Astrocyte (in vitro differentiated cells and primary cell): ENCODE data around the gene ITGB2. TPM values are rescaled to one million over a fixed set of nuclear protein-coding genes. Genes with fewer than 3 reads are reported as not detected.

Source experiments
- DNase-seq: peaks from one replicate; pipeline ENCODE4 v3.0.0-alpha.2; 2010; ENCODE audit warnings: low read depth
- FAIRE-seq: peaks from 2 replicates; lab custom pipeline; 2011; peaks lifted over from hg19 to GRCh38; lab: Jason Lieb, UNC
- H2AFZ ChIP-seq: 2 replicates; pipeline ENCODE4 v1.6.0; 2012; ENCODE audit warnings: low read depth, low read length, inconsistent platforms
- H3K27ac ChIP-seq: 2 replicates; pipeline ENCODE4 v1.5.1; 2011; ENCODE audit warnings: low read depth, low read length, inconsistent platforms
- H3K27me3 ChIP-seq: 2 replicates; pipeline ENCODE4 v1.6.0; 2011; ENCODE audit warnings: low read length, inconsistent platforms; ENCODE audit not compliant: insufficient read depth
- H3K36me3 ChIP-seq: 2 replicates; pipeline ENCODE4 v1.5.1; 2011; ENCODE audit warnings: low read length, inconsistent platforms; ENCODE audit not compliant: insufficient read depth
- H3K4me1 ChIP-seq: 2 replicates; pipeline ENCODE4 v1.5.1; 2011; ENCODE audit warnings: low read length, inconsistent platforms; ENCODE audit not compliant: insufficient read depth
- H3K4me2 ChIP-seq: 2 replicates; pipeline ENCODE4 v1.6.0; 2012; ENCODE audit warnings: low read length, inconsistent platforms
- H3K4me3 ChIP-seq: 2 replicates; pipeline ENCODE4 v1.5.1; 2011; ENCODE audit warnings: low read depth, mild to moderate bottlenecking, low read length, inconsistent platforms; ENCODE audit not compliant: insufficient read depth
- H3K79me2 ChIP-seq: 2 replicates; pipeline ENCODE4 v1.6.0; 2012; ENCODE audit warnings: mild to moderate bottlenecking, low read length, inconsistent platforms; ENCODE audit not compliant: insufficient read depth
- H3K9ac ChIP-seq: 2 replicates; pipeline ENCODE4 v1.6.0; 2012; ENCODE audit warnings: mild to moderate bottlenecking, low read length, inconsistent platforms
- H3K9me3 ChIP-seq: 2 replicates; pipeline ENCODE4 v1.5.1; 2012; ENCODE audit warnings: low read depth, mild to moderate bottlenecking, low read length, inconsistent platforms; ENCODE audit not compliant: insufficient read depth
- H4K20me1 ChIP-seq: 2 replicates; pipeline ENCODE4 v1.6.0; 2012; ENCODE audit warnings: low read length, inconsistent platforms; ENCODE audit not compliant: insufficient read depth
- H3K27ac Mint-ChIP-seq: one replicate; pipeline ENCODE4 v1.8.0; 2021; ENCODE audit warnings: mild to moderate bottlenecking, mixed read lengths; ENCODE audit not compliant: unreplicated experiment
- H3K27me3 Mint-ChIP-seq: one replicate; pipeline ENCODE4 v1.8.0; 2021; ENCODE audit warnings: low read depth, mixed read lengths; ENCODE audit not compliant: unreplicated experiment
- H3K36me3 Mint-ChIP-seq: one replicate; pipeline ENCODE4 v1.8.0; 2021; ENCODE audit warnings: low read depth, mixed read lengths; ENCODE audit not compliant: unreplicated experiment
- H3K4me1 Mint-ChIP-seq: one replicate; pipeline ENCODE4 v1.8.0; 2021; ENCODE audit warnings: low read depth, mixed read lengths; ENCODE audit not compliant: unreplicated experiment
- H3K4me3 Mint-ChIP-seq: one replicate; pipeline ENCODE4 v1.8.0; 2021; ENCODE audit warnings: mild to moderate bottlenecking, moderate library complexity, mixed read lengths; ENCODE audit not compliant: unreplicated experiment
- H3K9me3 Mint-ChIP-seq: one replicate; pipeline ENCODE4 v1.8.0; 2021; ENCODE audit warnings: mild to moderate bottlenecking, mixed read lengths; ENCODE audit not compliant: unreplicated experiment
- CTCF ChIP-seq: IDR thresholded peaks from 2 replicates; pipeline ENCODE4 v1.5.1; 2011; ENCODE audit warnings: low read depth, mild to moderate bottlenecking, inconsistent platforms, low read length, moderate library complexity; ENCODE audit not compliant: insufficient read depth
- EZH2 ChIP-seq: IDR thresholded peaks from 2 replicates; pipeline ENCODE4 v1.6.1; 2012; ENCODE audit warnings: mild to moderate bottlenecking, low read length, inconsistent platforms; ENCODE audit not compliant: insufficient read depth
- total RNA-seq: library from RNA; stranded (reverse); gene quantifications from 2 replicates; pipeline ENCODE4 v1.2.1, GENCODE V29; 2021

The ITGB2 gene
- total RNA-seq, 1 donor from 2014 or later: 0.61 TPM

DNA sequence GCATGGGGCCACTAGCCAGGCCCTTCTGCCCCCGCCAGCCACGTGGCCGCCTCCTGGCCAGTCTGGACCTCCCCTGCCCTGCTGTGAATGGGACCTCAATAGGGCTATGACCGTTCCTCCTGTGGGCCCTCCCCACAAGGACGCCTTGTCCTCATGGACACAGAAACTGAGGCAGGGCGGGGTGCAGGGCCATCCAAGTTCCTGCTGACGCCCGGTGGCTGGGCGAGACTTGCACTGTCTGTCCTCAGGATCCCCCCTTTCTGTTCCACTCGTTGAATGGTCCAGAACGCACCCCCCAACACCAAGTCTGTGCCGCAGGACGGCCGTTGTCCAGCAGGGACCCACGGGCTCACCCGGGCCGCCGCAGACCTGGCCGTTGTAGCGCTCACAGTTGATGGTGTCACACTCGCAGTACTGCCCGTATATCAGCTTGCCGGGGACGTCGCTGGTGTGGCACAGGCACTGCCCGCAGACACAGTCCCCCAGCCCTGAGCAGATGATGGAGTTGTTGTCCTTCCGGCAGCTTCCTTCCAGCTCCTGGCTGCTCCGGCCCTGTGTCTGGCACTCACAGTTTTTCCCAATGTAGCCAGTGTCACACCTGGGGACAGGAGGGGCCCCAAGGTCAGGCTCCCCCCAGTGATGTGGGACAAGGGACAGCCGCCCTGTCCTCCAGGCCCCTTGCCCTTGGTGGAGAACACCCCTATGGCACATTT is 30.9 kb downstream of the ITGB2 start:
- no peak overlapping the region for H3K4me3 ChIP-seq

GRCh38 chr21:44888581-44889550 is 31.8 kb downstream of the ITGB2 start:
- TF ChIP-seq CTCF: no peak
- no peak for TF ChIP-seq EZH2
- no peak overlapping the region for H3K27ac Mint-ChIP-seq
- Histone ChIP-seq H3K9ac (no peak overlapping the region), H3K36me3 (no peaks in the 10 kb centered on the region), H3K27me3 (peaks cover 19% of the 10 kb centered on the region), H3K4me1 (no peaks in the 10 kb centered on the region), H4K20me1 (peaks cover 6% of the 10 kb centered on the region), H3K4me2 (no peak overlapping the region), H2AFZ (no peak overlapping the region), H3K9me3 (no peaks in the 10 kb centered on the region), H3K79me2 (no peaks in the 10 kb centered on the region), H3K4me3 (no peak overlapping the region), H3K27ac (no peak overlapping the region)
- no peaks in the 10 kb centered on the region for H3K9me3 Mint-ChIP-seq
- H3K4me3 Mint-ChIP-seq: no peak overlapping the region
- H3K4me1 Mint-ChIP-seq: no peaks in the 10 kb centered on the region
- H3K36me3 Mint-ChIP-seq: no peaks in the 10 kb centered on the region
- peaks cover 61% of the 10 kb centered on the region for H3K27me3 Mint-ChIP-seq
- no peak for FAIRE-seq
- DNase-seq: no peak

More for the DNA sequence above, 30.9 kb downstream of the ITGB2 start:
- Mint-ChIP-seq H3K4me3 (no peak overlapping the region), H3K27ac (no peak overlapping the region), H3K27me3 (peaks cover 62% of the 10 kb centered on the region), H3K9me3 (no peaks in the 10 kb centered on the region), H3K36me3 (no peaks in the 10 kb centered on the region), H3K4me1 (no peaks in the 10 kb centered on the region)
- peaks cover 6% of the 10 kb centered on the region for H4K20me1 ChIP-seq
- no peak overlapping the region for H3K9ac ChIP-seq
- FAIRE-seq (no peak), DNase-seq (no peak)
- H3K4me2 ChIP-seq: no peak overlapping the region
- no peak overlapping the region for H3K27ac ChIP-seq
- H3K9me3 ChIP-seq: no peaks in the 10 kb centered on the region
- H3K36me3 ChIP-seq: no peaks in the 10 kb centered on the region
- H3K79me2 ChIP-seq: no peaks in the 10 kb centered on the region
- no peak overlapping the region for H2AFZ ChIP-seq
- TF ChIP-seq CTCF (no peak), EZH2 (no peak)
- H3K27me3 ChIP-seq: peaks cover 22% of the 10 kb centered on the region
- H3K4me1 ChIP-seq: no peaks in the 10 kb centered on the region
